Stimulated activated CD8-positive, alpha-beta memory T cell treated with anti-CD3 and anti-CD28 coated beads, Interleukin-2, amount 100 ng/mL, for 48 hours (primary cell): ENCODE data around the gene PARD6B.
"Not testable (repeated sequence)": the region's sequence is repeated elsewhere in the genome, so short reads cannot be mapped to it uniquely, and the experiment has no call there.

ENCODE experiments used
- DNase-seq, 2 donors: peaks; one replicate each; pipeline ENCODE4 v3.0.0-alpha.2; 2020; ENCODE audit warnings: low read depth in 2 of 2

The PARD6B gene, protein sequence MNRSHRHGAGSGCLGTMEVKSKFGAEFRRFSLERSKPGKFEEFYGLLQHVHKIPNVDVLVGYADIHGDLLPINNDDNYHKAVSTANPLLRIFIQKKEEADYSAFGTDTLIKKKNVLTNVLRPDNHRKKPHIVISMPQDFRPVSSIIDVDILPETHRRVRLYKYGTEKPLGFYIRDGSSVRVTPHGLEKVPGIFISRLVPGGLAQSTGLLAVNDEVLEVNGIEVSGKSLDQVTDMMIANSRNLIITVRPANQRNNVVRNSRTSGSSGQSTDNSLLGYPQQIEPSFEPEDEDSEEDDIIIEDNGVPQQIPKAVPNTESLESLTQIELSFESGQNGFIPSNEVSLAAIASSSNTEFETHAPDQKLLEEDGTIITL

DNA sequence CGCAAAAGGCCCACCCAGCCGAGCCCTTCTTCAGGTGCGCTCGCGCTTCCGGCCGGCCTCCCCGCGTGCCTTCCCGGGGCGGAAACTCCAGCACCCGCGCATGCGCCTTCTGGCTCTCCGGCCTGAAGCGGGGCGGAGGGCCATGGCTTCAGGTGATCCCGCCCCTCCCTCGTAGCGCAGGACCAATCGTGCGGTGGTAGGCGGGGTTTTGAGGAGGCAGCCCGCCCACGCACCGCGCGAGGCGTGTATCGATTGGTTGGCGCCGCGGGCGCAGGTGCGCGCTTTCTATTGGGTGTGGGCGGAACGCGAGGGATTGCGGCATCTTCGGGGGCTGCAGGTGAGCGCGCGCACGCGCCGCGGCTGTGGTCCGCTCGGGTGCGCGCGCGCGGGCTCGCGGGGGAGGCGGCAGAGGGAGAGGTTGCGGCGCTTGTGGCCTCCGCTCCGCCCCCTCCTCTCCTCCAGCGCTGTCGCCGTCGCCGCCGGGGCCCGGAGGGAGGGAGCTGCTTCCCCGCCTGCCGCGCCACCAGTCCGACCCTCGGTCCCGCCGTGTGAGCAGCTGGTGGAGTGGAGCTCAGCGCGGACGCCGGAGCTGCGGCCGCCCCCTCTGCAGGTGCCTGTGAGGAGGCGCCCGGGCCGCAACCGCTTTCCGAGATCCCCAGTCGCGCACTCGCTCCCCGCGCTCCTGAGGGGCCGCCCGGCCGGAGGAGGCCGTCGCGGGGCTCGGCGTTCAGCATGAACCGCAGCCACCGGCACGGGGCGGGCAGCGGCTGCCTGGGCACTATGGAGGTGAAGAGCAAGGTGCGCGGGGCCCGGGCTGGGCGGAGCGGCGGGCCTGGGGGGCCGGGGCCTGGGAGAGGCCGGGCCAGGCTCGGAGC, at the start of gene PARD6B:
TSS of gene PARD6B (plus strand) at position 526 of the 875 bp plus-strand sequence. CDS start at position 733, 207 bp downstream.
- peak; percentile 98 to 99 for DNase-seq

GRCh38 chr20:50682065-50682464, 49.3 kb upstream of the PARD6B start:
- no peak for DNase-seq

- no peak for DNase-seq
Measured at GRCh38 chr20:50682947-50683530, 48.3 kb upstream of the PARD6B start.

- DNase-seq = no peak
Measured at GRCh38 chr20:50683570-50683969, 47.8 kb upstream of the PARD6B start.

- no peak for DNase-seq
Measured at GRCh38 chr20:50686821-50687220, 44.6 kb upstream of the PARD6B start.

DNA sequence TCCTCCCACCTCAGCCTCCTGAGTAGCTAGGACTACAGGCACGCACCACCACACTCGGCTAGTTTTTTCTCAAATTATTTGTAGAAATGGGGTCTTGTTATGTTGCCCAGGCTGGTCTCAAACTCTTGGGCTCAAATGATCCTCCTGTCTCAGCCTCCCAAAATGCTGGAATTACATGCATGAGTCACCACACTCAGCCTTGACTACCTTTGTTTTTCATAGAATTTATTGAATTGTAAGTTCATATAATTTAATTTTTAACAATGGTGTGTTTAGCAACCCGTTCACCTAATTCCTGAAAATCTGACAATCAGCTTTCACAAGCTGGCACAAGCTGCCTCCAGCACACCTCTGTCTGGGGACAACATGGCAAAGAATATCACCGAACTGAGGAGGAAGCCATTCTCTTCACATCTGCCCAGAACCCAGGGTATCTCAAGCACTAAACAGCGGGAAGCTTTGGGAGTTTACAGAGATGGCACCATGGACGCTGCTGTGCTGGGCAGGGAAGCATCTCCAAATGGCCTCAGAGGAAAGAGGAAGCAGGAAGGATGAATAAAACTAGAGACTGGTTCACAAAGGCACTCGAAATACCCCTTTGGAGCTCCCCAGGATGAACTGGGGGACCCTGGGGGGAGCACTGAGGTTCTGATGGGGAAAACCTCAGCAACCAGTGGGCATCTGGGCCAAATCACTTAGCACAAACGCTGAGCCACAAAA, 43.0 kb upstream of the PARD6B start:
- no peak for DNase-seq

GRCh38 chr20:50689864-50690649, 41.3 kb upstream of the PARD6B start:
- DNase-seq = no peak

- DNase-seq = no peak
Measured at GRCh38 chr20:50690650-50691572, 40.5 kb upstream of the PARD6B start, which contains the start of gene RIPOR3. TSS of gene RIPOR3 (minus strand) at chr20:50691542. CDS start at chr20:50691128, 414 bp downstream.

- no peak for DNase-seq
Measured at GRCh38 chr20:50691573-50692551, 39.5 kb upstream of the PARD6B start.

GRCh38 chr20:50692552-50692933, 38.8 kb upstream of the PARD6B start:
- DNase-seq = no peak

- no peak for DNase-seq
Measured at GRCh38 chr20:50693001-50693400, 38.4 kb upstream of the PARD6B start.

DNA sequence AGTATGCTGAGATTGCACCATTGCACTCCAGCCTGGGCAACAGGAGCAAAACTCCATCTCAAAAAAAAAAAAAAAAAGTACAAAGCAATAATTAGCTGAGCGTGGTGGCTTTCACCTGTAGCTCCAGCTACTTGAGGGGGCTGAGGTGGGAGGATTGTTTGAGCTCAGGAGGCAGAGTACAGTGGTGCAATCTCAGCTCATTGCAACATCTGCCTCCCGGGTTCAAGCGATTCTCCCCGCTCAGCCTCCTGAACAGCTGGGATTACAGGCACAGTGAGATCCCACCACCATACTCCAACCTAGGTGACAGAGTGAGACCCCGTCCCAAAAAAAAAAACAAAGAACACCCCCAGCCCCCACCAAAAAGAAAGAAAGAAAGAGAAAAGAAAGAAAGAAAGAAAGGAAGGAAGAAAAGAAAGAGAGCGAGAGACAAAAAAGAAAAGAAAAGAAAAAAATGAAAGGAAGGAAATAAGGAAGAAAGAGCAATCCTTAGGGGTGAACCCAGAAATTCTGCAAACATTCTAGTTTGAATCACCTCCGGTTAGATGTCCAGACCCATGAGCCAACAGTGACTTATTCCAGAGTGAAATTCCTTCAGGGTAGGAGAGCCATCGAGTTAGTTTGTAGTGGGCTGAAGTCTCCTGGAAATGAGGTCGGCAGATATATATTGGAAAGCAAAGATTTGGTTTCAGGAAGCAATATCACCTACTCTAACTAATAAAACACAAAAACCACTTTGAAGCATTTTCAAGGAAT, 36.8 kb upstream of the PARD6B start:
- no peak for DNase-seq

- DNase-seq = no peak
Measured at GRCh38 chr20:50695135-50695872, 36.1 kb upstream of the PARD6B start.

DNA sequence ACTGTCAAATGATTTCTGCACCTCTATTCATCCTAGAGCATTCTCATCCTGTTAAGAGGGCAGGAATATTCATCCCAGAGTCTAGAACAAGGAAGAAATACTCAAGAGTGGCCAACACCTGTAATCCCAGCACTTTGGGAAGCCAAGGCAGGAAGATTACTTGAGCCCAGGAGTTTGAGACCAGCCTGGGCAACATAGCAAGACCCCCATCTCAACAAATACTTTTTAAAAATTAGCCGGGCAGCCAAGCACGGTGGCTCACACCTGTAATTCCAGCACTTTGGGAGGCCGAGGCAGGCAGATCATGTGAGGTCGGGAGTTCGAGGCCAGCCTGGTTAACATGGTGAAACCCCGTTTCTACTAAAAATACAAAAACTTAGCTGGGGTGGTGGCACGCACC, 33.1 kb upstream of the PARD6B start:
- not testable (repeated sequence) for DNase-seq

DNA sequence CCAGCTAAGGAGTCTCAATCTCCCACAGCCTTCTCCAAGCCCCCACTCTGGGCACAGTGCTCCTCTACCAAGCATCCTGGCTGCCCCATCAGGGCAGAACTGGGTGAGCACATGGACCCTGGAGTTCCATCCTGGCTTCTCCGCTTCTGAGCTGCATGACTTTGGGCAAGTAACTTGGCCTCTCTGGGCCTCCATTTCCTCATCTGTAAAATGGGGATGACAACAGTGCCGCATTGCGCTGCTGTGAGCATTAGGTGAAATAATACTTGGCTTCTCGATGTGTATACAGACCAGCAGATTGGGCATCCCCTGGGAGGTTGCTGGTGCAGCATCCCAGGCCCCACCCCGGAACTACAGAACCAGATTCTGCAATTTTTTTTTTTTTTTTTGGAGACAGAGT, 31.7 kb upstream of the PARD6B start:
- DNase-seq = no peak

DNA sequence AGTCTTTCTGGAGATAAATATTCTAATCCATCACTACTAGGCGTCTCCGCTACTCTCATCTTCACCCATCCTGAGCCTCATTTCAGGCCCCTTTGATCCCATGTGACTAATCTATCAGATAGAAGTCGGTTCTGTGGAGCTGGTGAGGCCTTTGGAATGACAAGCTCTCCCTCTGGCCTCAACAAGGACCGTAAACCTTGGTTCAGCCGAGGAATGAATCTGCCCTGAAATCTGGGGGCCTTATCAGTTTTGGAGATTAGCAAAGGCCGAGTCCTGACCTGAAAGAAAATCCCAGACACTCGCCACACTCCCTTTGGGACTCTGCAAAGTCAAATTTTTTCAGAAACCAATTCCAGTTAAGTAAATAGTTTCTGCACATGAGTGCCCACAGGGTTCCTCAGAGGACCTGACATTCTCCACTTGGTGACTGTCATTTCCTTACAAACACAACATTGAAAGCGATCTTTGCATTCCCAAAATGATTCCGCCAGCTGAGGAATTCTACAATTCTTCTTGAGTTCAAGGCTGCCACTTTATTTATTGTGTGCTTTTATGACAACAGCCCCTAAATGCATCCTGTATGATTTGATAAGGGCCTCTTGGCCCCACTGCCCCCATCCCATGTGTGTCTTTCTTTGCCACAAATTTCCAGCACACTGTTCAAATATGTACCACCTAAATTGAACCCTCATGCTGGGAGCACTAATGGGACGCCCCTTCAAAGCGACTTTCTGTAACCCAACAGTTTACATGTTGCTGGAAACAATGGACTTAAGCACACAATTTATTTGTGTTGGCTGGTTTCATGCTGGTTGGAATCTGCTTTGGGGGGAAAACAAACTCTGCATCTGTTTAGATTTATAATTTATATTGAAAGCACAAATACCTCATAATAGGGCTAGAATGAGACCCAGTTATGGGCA, 30.1 kb upstream of the PARD6B start:
- DNase-seq = no peak
